H1 (cell line): ENCODE data around the gene GLRX5. TPM values are rescaled to one million over a fixed set of nuclear protein-coding genes. Genes with fewer than 3 reads are reported as not detected.

Experiments used
- CTCF ChIA-PET: fragments of 300-600 bp; sonication (Branson Sonifier 250); formaldehyde crosslinking; loops from one replicate; lab custom pipeline; 2021; ENCODE audit not compliant: partially characterized antibody; lab: Charles Lee
- POLR2A ChIA-PET: fragments of 300-600 bp; sonication (Branson Sonifier 250); formaldehyde crosslinking; loops from one replicate; lab custom pipeline; 2021; ENCODE audit warnings: inconsistent platforms; ENCODE audit not compliant: partially characterized antibody; lab: Charles Lee
- DNase-seq, 2 experiments: peaks; one replicate each; pipeline versions ENCODE4 v3.0.0 to v3.0.0-alpha.2; 2010 to 2022; ENCODE audit warnings: low spot score in 2 of 2, low read depth in 1 of 2, mixed read lengths in 1 of 2
- FAIRE-seq: peaks from 2 replicates; lab custom pipeline; 2011; peaks lifted over from hg19 to GRCh38; lab: Jason Lieb, UNC
- H2AFZ ChIP-seq: 2 replicates; pipeline ENCODE4 v1.8.1; 2012; ENCODE audit warnings: low read length, inconsistent platforms
- H2AK5ac ChIP-seq: 2 replicates; pipeline ENCODE4 v1.6.1; 2013; ENCODE audit warnings: low read depth, low read length
- H2BK120ac ChIP-seq: replicated peaks from 2 replicates; pipeline ENCODE3; 2013; ENCODE audit warnings: low read depth, low read length, inconsistent platforms
- H2BK12ac ChIP-seq: 2 replicates; pipeline ENCODE4 v1.6.1; 2013; ENCODE audit warnings: low read depth, low read length
- H2BK15ac ChIP-seq: 2 replicates; pipeline ENCODE4 v1.6.1; 2013; ENCODE audit warnings: low read length
- H2BK20ac ChIP-seq: 2 replicates; pipeline ENCODE4 v1.6.1; 2013; ENCODE audit warnings: low read length
- H2BK5ac ChIP-seq: 2 replicates; pipeline ENCODE4 v1.6.1; 2013; ENCODE audit warnings: low read depth, low read length
- H3K14ac ChIP-seq: 2 replicates; pipeline ENCODE4 v1.6.1; 2013; ENCODE audit warnings: inconsistent platforms; ENCODE audit not compliant: insufficient read length
- H3K18ac ChIP-seq: 2 replicates; pipeline ENCODE4 v1.6.1; 2013; ENCODE audit warnings: low read length; ENCODE audit errors: extremely low read depth
- H3K23ac ChIP-seq: 2 replicates; pipeline ENCODE4 v1.6.1; 2013; ENCODE audit warnings: inconsistent platforms; ENCODE audit not compliant: insufficient read length
- H3K23me2 ChIP-seq: 2 replicates; pipeline ENCODE4 v1.6.1; 2013; ENCODE audit warnings: low read depth, low read length
- H3K27ac ChIP-seq: 2 replicates; pipeline ENCODE4 v1.6.1; 2011; ENCODE audit warnings: low read depth, low read length, inconsistent platforms
- H3K27me3 ChIP-seq, 4 experiments: replicated peaks in 1 of 4; 1 replicate in 1 of 4; 2 replicates in 3 of 4; pipeline versions ENCODE4 v1.6.1 to v1.8.1; 2011 to 2013; ENCODE audit warnings: low read length in 3 of 4, mild to moderate bottlenecking in 3 of 4, inconsistent platforms in 2 of 4, mixed read lengths in 2 of 4, moderate library complexity in 1 of 4; ENCODE audit not compliant: control insufficient read depth in 3 of 4, insufficient read depth in 3 of 4; ENCODE audit errors: extremely low read depth in 1 of 4
- H3K36me3 ChIP-seq, 4 experiments: 2 replicates each; pipeline versions ENCODE4 v1.6.1 to v1.8.1; 2011 to 2013; ENCODE audit warnings: mild to moderate bottlenecking in 4 of 4, low read length in 3 of 4, moderate library complexity in 2 of 4, control low read depth in 1 of 4, inconsistent platforms in 1 of 4; ENCODE audit not compliant: insufficient read depth in 4 of 4, control insufficient read depth in 2 of 4
- H3K4ac ChIP-seq: replicated peaks from 2 replicates; pipeline ENCODE3; 2013; ENCODE audit warnings: low read length, low read depth, mixed read lengths, inconsistent platforms; ENCODE audit not compliant: insufficient read length
- H3K4me1 ChIP-seq, 4 experiments: replicated peaks in 1 of 4; 1 replicate in 1 of 4; 2 replicates in 3 of 4; pipeline versions ENCODE4 v1.6.1 to v1.8.1; 2011 to 2013; ENCODE audit warnings: low read length in 3 of 4, inconsistent platforms in 2 of 4, mixed read lengths in 1 of 4; ENCODE audit not compliant: insufficient read depth in 4 of 4, control insufficient read depth in 3 of 4
- H3K4me2 ChIP-seq, 2 experiments: 2 replicates each; pipeline versions ENCODE4 v1.6.1 to v1.8.1; 2011 to 2013; ENCODE audit warnings: low read depth in 2 of 2, low read length in 2 of 2, control low read depth in 1 of 2, inconsistent platforms in 1 of 2, mild to moderate bottlenecking in 1 of 2; ENCODE audit not compliant: insufficient read depth in 1 of 2
- H3K4me3 ChIP-seq, 4 experiments: fragments of 200-600, 300-600 bp in 1 of 4; sonication (generic), shearing (Covaris generic), sonication (Bioruptor Twin) in 1 of 4; 2 replicates each; pipeline versions ENCODE4 v1.5.1 to v1.8.1; 2011 to 2016; ENCODE audit warnings: low read length in 4 of 4, low read depth in 3 of 4, control low read depth in 2 of 4, inconsistent platforms in 2 of 4, mild to moderate bottlenecking in 2 of 4, mixed read lengths in 1 of 4, moderate library complexity in 1 of 4; ENCODE audit not compliant: insufficient read depth in 2 of 4; ENCODE audit errors: extremely low read depth in 1 of 4
- H3K56ac ChIP-seq: replicated peaks from 2 replicates; pipeline ENCODE3; 2013; ENCODE audit warnings: low read depth, mild to moderate bottlenecking, mixed read lengths, low read length, inconsistent platforms; ENCODE audit not compliant: insufficient read length
- H3K79me1 ChIP-seq: 2 replicates; pipeline ENCODE4 v1.6.1; 2013; ENCODE audit warnings: low read depth, low read length, control low read depth
- H3K79me2 ChIP-seq, 2 experiments: 2 replicates each; pipeline versions ENCODE4 v1.6.1 to v1.8.1; 2012 to 2013; ENCODE audit warnings: low read length in 2 of 2, mild to moderate bottlenecking in 2 of 2, inconsistent platforms in 1 of 2; ENCODE audit not compliant: insufficient read depth in 2 of 2, control insufficient read depth in 1 of 2
- H3K9ac ChIP-seq, 4 experiments: replicated peaks in 1 of 4; 1 replicate in 1 of 4; 2 replicates in 3 of 4; pipeline versions ENCODE4 v1.6.1 to v1.8.1; 2011 to 2013; ENCODE audit warnings: low read depth in 3 of 4, low read length in 3 of 4, control low read depth in 2 of 4, mild to moderate bottlenecking in 2 of 4, moderate library complexity in 2 of 4, inconsistent platforms in 1 of 4; ENCODE audit errors: extremely low read depth in 1 of 4
- H3K9me3 ChIP-seq, 2 experiments: 2 replicates each; pipeline versions ENCODE4 v1.6.1 to v1.8.1; 2012 to 2013; ENCODE audit warnings: mild to moderate bottlenecking in 2 of 2, moderate library complexity in 2 of 2, control low read depth in 1 of 2, inconsistent platforms in 1 of 2, low read depth in 1 of 2, low read length in 1 of 2, mixed read lengths in 1 of 2; ENCODE audit not compliant: insufficient read depth in 2 of 2
- H4K20me1 ChIP-seq, 2 experiments: replicated peaks in 1 of 2; 2 replicates each; pipeline versions ENCODE3 to v1.8.1; 2011 to 2013; ENCODE audit warnings: inconsistent platforms in 2 of 2, low read length in 2 of 2, mild to moderate bottlenecking in 1 of 2; ENCODE audit not compliant: insufficient read depth in 2 of 2, control insufficient read depth in 1 of 2
- H4K5ac ChIP-seq: 2 replicates; pipeline ENCODE4 v1.6.1; 2013; ENCODE audit warnings: low read length, low read depth, mixed read lengths, inconsistent platforms; ENCODE audit not compliant: insufficient read length
- H4K8ac ChIP-seq: 2 replicates; pipeline ENCODE4 v1.8.0; 2013; ENCODE audit warnings: mild to moderate bottlenecking, moderate library complexity, low read length, inconsistent platforms; ENCODE audit not compliant: insufficient read depth; ENCODE audit errors: extremely low read depth
- H4K91ac ChIP-seq: replicated peaks from 2 replicates; pipeline ENCODE3; 2013; ENCODE audit warnings: low read length, mixed read lengths, inconsistent platforms; ENCODE audit not compliant: insufficient read length
- BRCA1 ChIP-seq: IDR thresholded peaks from 2 replicates; pipeline ENCODE4 v1.6.1; 2012; ENCODE audit warnings: low read depth, low read length, improper control_type of control experiment
- CEBPB ChIP-seq: IDR thresholded peaks from 2 replicates; pipeline ENCODE4 v1.6.1; 2012; ENCODE audit warnings: low read depth, low read length
- GABPA ChIP-seq: IDR thresholded peaks from 2 replicates; pipeline ENCODE4 v1.6.1; 2011; ENCODE audit warnings: mild to moderate bottlenecking, low read length, moderate library complexity, borderline replicate concordance; ENCODE audit not compliant: insufficient read depth
- JUN ChIP-seq: IDR thresholded peaks from 2 replicates; pipeline ENCODE4 v1.6.1; 2011; ENCODE audit warnings: low read depth, mild to moderate bottlenecking, improper control_type of control experiment, low read length
- POLR2AphosphoS5 ChIP-seq: IDR thresholded peaks from 2 replicates; pipeline ENCODE4 v1.6.1; 2011; ENCODE audit warnings: low read depth, low read length
- SP1 ChIP-seq: IDR thresholded peaks from 2 replicates; pipeline ENCODE4 v1.6.1; 2011; ENCODE audit warnings: low read depth, low read length
- TAF1 ChIP-seq: IDR thresholded peaks from 2 replicates; pipeline ENCODE4 v1.6.1; 2011; ENCODE audit warnings: mild to moderate bottlenecking, low read depth, low read length
- WGBS, 2 experiments: shearing (Covaris generic) in 1 of 2; methylation state at CpG; one replicate each; pipeline versions ENCODE4 v1.1.6 to v1.1.7; 2013 to 2015; ENCODE audit warnings: low lambda C conversion rate in 2 of 2, mixed read lengths in 2 of 2, inconsistent platforms in 1 of 2, low coverage in 1 of 2, missing lambda C conversion rate in 1 of 2; ENCODE audit not compliant: insufficient replicate concordance in 2 of 2, insufficient coverage in 1 of 2, insufficient read length in 1 of 2; ENCODE audit errors: extremely low coverage in 1 of 2, missing lambda C conversion rate in 1 of 2; 5-methylcytosine and 5-hydroxymethylcytosine counted together
- polyA plus RNA-seq, 7 experiments: library from polyadenylated mRNA; depleted of rRNA in 3 of 7; stranded (reverse) in 5 of 7; unstranded in 2 of 7; fragments of >200 nt in 5 of 7; fragments of 200-250 nt in 2 of 7; gene quantifications; 1 replicate in 5 of 7; 2 replicates in 1 of 7; 4 replicates in 1 of 7; pipeline versions ENCODE4 v1.2.1 to v1.2.3, GENCODE V29; 2011 to 2013; ENCODE audit warnings: missing spikeins in 2 of 7, mixed read lengths in 2 of 7
- total RNA-seq: library from RNA; stranded (reverse); fragmentation: NEBNext Ultra II Directional; extraction: Animal tissue kit (Norgen Biotek cat#: 25700); gene quantifications from 2 replicates; pipeline ENCODE4 v1.2.1, GENCODE V29; 2021
- TF ChIP-seq, protein P1 (sequence below): IDR thresholded peaks from 2 replicates; pipeline ENCODE4 v1.6.1; 2012; ENCODE audit warnings: low read length, inconsistent platforms

The GLRX5 gene
- total and polyA plus RNA-seq, 2 of the 8 experiments (the other 6 are each of a cell fraction or from before 2014, with no cell fraction given) = 70.1 to 88.8 TPM

DNA sequence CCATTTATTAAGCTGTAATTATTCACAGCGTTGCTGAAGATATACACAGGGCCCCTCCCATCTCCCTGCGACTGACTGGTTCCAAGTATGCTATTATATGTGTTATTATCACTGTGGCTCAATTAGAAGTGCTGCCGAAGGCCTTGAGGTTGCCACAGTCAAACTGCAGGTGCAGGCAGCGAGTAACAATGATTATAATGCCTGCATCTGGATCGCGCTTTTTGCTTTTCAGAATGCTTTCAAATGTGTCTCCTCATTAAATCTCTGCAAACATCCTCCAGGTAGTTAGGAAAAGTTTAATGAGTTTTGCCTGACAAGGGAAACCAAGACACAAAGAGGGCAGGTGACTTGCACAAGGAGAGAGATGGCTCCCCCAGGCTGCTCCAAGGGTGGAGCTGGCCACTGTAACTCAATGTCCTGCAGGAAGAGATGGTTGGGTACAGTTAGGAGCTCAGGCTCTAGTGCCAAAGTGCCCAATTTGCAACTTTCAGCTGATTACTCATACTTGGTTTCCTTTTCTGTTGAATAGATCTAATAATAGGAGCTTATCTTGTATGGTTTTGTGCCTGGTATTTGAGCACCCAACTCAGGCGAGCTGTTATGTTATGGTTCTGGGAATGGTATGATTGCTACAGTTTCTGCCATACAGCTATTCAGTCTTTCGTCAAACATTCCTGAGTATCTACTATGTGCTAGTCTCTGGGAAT is 16.7 kb upstream of the GLRX5 start:
- H4K5ac ChIP-seq = no peak overlapping the region
- H2BK20ac ChIP-seq = no peak overlapping the region
- no peak overlapping the region for H3K27ac ChIP-seq
- H2BK15ac ChIP-seq = no peak overlapping the region
- no peaks in the 10 kb centered on the region for H3K9me3 ChIP-seq
- no peak overlapping the region for H3K4me3 ChIP-seq
- H2BK120ac ChIP-seq = no peak overlapping the region
- no peak overlapping the region for H2AFZ ChIP-seq
- no peak overlapping the region for H4K91ac ChIP-seq
- H3K18ac ChIP-seq = no peak overlapping the region
- H2BK12ac ChIP-seq = no peak overlapping the region
- DNase-seq (no peak), FAIRE-seq (no peak)
- peaks cover 4 to 33% (median 27%) of the 10 kb centered on the region in 4 experiments for H3K27me3 ChIP-seq
- no peak overlapping the region for H2AK5ac ChIP-seq
- peaks cover 12% of the 10 kb centered on the region for H3K23me2 ChIP-seq
- H3K4me1 ChIP-seq = peaks cover 0 to 22% (median 8%) of the 10 kb centered on the region in 4 experiments; a peak in 5 of 7 replicates
- ChIA-PET POLR2A (interaction anchor here (0.7 to 1.7 kb wide), 3 partner anchors 8 to 66 kb away, joined by 3 to 5 read pairs (median 3); partner anchors contain the start of gene GLRX5), CTCF (interaction anchor here (0.6 to 2.0 kb wide), 3 partner anchors 9 to 65 kb away, joined by 3 to 15 read pairs (median 3); no protein-coding TSS in a partner anchor)
- no peak overlapping the region for H3K4ac ChIP-seq
- no peak overlapping the region for H3K9ac ChIP-seq
- H3K56ac ChIP-seq = no peak overlapping the region
- no peak for TF ChIP-seq SP1
- TF ChIP-seq CEBPB = no peak
- TF ChIP-seq BRCA1 = no peak
- TF ChIP-seq TAF1 = no peak
- TF ChIP-seq POLR2AphosphoS5 = no peak
- TF ChIP-seq, protein P1, sequence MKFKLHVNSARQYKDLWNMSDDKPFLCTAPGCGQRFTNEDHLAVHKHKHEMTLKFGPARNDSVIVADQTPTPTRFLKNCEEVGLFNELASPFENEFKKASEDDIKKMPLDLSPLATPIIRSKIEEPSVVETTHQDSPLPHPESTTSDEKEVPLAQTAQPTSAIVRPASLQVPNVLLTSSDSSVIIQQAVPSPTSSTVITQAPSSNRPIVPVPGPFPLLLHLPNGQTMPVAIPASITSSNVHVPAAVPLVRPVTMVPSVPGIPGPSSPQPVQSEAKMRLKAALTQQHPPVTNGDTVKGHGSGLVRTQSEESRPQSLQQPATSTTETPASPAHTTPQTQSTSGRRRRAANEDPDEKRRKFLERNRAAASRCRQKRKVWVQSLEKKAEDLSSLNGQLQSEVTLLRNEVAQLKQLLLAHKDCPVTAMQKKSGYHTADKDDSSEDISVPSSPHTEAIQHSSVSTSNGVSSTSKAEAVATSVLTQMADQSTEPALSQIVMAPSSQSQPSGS = no peak
- TF ChIP-seq JUN = no peak
- no peak for TF ChIP-seq GABPA
- H3K14ac ChIP-seq = no peak overlapping the region
- H4K8ac ChIP-seq = no peak overlapping the region
- H3K4me2 ChIP-seq = no peak overlapping the region
- no peaks in the 10 kb centered on the region for H3K79me2 ChIP-seq
- no peaks in the 10 kb centered on the region for H3K36me3 ChIP-seq
- peaks cover 0 to 4% of the 10 kb centered on the region in 2 experiments for H4K20me1 ChIP-seq
- no peaks in the 10 kb centered on the region for H3K79me1 ChIP-seq
- WGBS, 2 experiments = 91% methylated on average over 8 of the region's 8 CpGs; no CpG with 5 or more reads in 1 of the 2 experiments
- no peak overlapping the region for H3K23ac ChIP-seq
- H2BK5ac ChIP-seq = no peak overlapping the region
